ENCODE results near the gene POLR3F. TPM values are rescaled to one million over a fixed set of nuclear protein-coding genes. Genes with fewer than 3 reads are reported as not detected.
"Not testable (repeated sequence)": the region's sequence is repeated elsewhere in the genome, so short reads cannot be mapped to it uniquely, and the experiment has no call there.

The POLR3F gene
- 10 to 100 TPM; 15.7 to 18.9 (median 17.0) TPM for polyA plus RNA-seq (ENCODE audit: insufficient read length in 3 of 3)

GRCh38 chr20:18466894-18467730 is at the start of gene POLR3F, which contains the start of gene DZANK1:
TSS of gene POLR3F (plus strand) at chr20:18467390. CDS start at chr20:18467507, 117 bp downstream.
TSS of gene DZANK1 (minus strand) at chr20:18467030. CDS start at chr20:18465358, 1,672 bp downstream.
- peak; percentile 92 to 96 (median 96) for DNase-seq (ENCODE audit: low read depth in 3 of 3, low spot score in 2 of 3)

GRCh38 chr20:18421608-18422007 is 45.6 kb upstream of the POLR3F start:
- DNase-seq (ENCODE audit: low read depth in 3 of 3, low spot score in 2 of 3): no peak

- no peak for DNase-seq (ENCODE audit: low read depth in 3 of 3, low spot score in 2 of 3)
Measured at GRCh38 chr20:18427214-18427613, 40.0 kb upstream of the POLR3F start.

- DNase-seq (ENCODE audit: low read depth in 3 of 3, low spot score in 2 of 3): no peak
Measured at GRCh38 chr20:18428490-18429173, 38.6 kb upstream of the POLR3F start.

- DNase-seq (ENCODE audit: low read depth in 3 of 3, low spot score in 2 of 3): no peak
Measured at GRCh38 chr20:18430172-18430826, 36.9 kb upstream of the POLR3F start.

- no peak for DNase-seq (ENCODE audit: low read depth in 3 of 3, low spot score in 2 of 3)
Measured at GRCh38 chr20:18431206-18431605, 36.0 kb upstream of the POLR3F start.

GRCh38 chr20:18436847-18437246 is 30.3 kb upstream of the POLR3F start:
- no peak for DNase-seq (ENCODE audit: low read depth in 3 of 3, low spot score in 2 of 3)

- no peak for DNase-seq (ENCODE audit: low read depth in 3 of 3, low spot score in 2 of 3)
Measured at GRCh38 chr20:18440403-18440802, 26.8 kb upstream of the POLR3F start.

- DNase-seq (ENCODE audit: low read depth in 3 of 3, low spot score in 2 of 3): no peak
Measured at GRCh38 chr20:18443886-18444285, 23.3 kb upstream of the POLR3F start.

- DNase-seq (ENCODE audit: low read depth in 3 of 3, low spot score in 2 of 3): no peak
Measured at GRCh38 chr20:18456600-18456999, 10.6 kb upstream of the POLR3F start.

GRCh38 chr20:18465536-18466200 is 1.5 kb upstream of the POLR3F start:
- DNase-seq (ENCODE audit: low read depth in 3 of 3, low spot score in 2 of 3): no peak

- no peak for DNase-seq (ENCODE audit: low read depth in 3 of 3, low spot score in 2 of 3)
Measured at GRCh38 chr20:18466574-18466893, 656 bp upstream of the POLR3F start.

GRCh38 chr20:18477218-18477617 is 10.0 kb downstream of the POLR3F start:
- no peak for DNase-seq (ENCODE audit: low read depth in 3 of 3, low spot score in 2 of 3)

GRCh38 chr20:18477821-18478220 is 10.6 kb downstream of the POLR3F start:
- DNase-seq (ENCODE audit: low read depth in 3 of 3, low spot score in 2 of 3): no peak

- DNase-seq (ENCODE audit: low read depth in 3 of 3, low spot score in 2 of 3): no peak
Measured at GRCh38 chr20:18481596-18481995, 14.4 kb downstream of the POLR3F start.

GRCh38 chr20:18488301-18488700 is 21.1 kb downstream of the POLR3F start:
- no peak for DNase-seq (ENCODE audit: low read depth in 3 of 3, low spot score in 2 of 3)

- DNase-seq (ENCODE audit: low read depth in 3 of 3, low spot score in 2 of 3): no peak
Measured at GRCh38 chr20:18496042-18496441, 28.9 kb downstream of the POLR3F start.

GRCh38 chr20:18496740-18497592 is 29.8 kb downstream of the POLR3F start, which contains the start of gene RBBP9:
TSS of gene RBBP9 (minus strand) at chr20:18497225. CDS start at chr20:18497167, 58 bp downstream.
- DNase-seq (ENCODE audit: low read depth in 3 of 3, low spot score in 2 of 3): peak in 2 of 3 donors; percentile 76

GRCh38 chr20:18497603-18498002 is 30.4 kb downstream of the POLR3F start:
- DNase-seq (ENCODE audit: low read depth in 3 of 3, low spot score in 2 of 3): no peak

GRCh38 chr20:18501672-18502071 is 34.5 kb downstream of the POLR3F start:
- DNase-seq (ENCODE audit: low read depth in 3 of 3, low spot score in 2 of 3): not testable (repeated sequence)
